ENCODE results near the gene HOXA4. TPM values are rescaled to one million over a fixed set of nuclear protein-coding genes. Genes with fewer than 3 reads are reported as not detected.

The HOXA4 gene
- total RNA-seq (ENCODE audit: unreplicated experiment): 0.31 TPM
- long read RNA-seq: 0 reads

DNA sequence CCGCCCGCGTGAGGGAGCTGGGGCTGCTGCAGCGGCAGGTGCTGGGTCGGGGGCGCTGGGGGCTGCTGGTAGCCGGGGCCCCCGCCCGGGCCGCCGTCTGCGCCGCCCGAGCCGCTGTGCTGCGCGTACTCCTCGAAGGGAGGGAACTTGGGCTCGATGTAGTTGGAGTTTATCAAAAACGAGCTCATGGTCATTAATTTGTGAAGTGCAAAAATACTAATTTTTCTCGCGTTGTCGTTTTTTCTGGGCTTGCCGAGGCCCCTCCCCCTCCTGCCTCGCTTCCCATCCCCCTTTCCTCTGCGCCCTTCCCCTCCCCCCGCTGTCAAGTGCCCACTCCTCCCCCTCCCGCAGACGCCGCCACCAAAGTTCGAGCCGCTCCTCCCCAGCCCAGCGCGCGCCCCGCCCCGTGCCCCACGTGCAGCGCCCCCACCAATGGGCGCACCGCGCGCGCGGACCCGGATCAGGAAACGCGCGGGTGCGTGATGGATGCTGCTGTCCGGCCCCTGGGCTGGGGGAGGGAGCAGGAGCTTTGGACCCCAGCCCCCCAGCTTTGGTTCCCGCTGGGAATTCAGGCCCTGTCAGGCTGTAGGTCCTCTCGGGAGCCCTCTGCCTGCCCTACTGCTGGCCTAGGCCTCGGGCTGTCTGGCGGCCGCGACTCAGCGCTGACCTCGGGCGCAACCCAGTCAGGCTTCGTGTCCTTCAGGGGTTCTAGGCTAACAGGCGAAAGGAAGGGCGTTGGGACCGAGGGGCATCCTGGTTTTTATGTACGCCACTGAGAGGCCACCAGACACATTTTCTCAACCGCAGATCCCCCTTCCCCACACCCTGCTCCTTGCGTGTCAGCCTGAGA is at the start of gene HOXA4:
Gene HOXA4, minus strand, starts transcription at position 218 of the 850 bp plus-strand sequence. Its CDS starts 24 bp downstream, at position 194.
- H3K4me3 Mint-ChIP-seq (ENCODE audit: unreplicated experiment): peak within 1 kb of the TSS; percentile 43
- no peaks in the 10 kb centered on the region for H3K9me3 Mint-ChIP-seq (ENCODE audit: unreplicated experiment)
- H3K27me3 Mint-ChIP-seq (ENCODE audit: unreplicated experiment): peaks cover 37% of the 10 kb centered on the region
- no peaks in the 10 kb centered on the region for H3K36me3 Mint-ChIP-seq (ENCODE audit: low read depth, unreplicated experiment)
- TF ChIP-seq, protein P1, sequence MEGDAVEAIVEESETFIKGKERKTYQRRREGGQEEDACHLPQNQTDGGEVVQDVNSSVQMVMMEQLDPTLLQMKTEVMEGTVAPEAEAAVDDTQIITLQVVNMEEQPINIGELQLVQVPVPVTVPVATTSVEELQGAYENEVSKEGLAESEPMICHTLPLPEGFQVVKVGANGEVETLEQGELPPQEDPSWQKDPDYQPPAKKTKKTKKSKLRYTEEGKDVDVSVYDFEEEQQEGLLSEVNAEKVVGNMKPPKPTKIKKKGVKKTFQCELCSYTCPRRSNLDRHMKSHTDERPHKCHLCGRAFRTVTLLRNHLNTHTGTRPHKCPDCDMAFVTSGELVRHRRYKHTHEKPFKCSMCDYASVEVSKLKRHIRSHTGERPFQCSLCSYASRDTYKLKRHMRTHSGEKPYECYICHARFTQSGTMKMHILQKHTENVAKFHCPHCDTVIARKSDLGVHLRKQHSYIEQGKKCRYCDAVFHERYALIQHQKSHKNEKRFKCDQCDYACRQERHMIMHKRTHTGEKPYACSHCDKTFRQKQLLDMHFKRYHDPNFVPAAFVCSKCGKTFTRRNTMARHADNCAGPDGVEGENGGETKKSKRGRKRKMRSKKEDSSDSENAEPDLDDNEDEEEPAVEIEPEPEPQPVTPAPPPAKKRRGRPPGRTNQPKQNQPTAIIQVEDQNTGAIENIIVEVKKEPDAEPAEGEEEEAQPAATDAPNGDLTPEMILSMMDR (IDR thresholded peaks at IDR 0.05; ENCODE audit: unreplicated experiment): no peak
- peaks cover 11% of the 10 kb centered on the region for H3K4me1 Mint-ChIP-seq (ENCODE audit: unreplicated experiment)
- DNase-seq (ENCODE audit: low spot score): peak; percentile 81
- no peak within 1 kb of the TSS for H3K27ac Mint-ChIP-seq (ENCODE audit: unreplicated experiment)

DNA sequence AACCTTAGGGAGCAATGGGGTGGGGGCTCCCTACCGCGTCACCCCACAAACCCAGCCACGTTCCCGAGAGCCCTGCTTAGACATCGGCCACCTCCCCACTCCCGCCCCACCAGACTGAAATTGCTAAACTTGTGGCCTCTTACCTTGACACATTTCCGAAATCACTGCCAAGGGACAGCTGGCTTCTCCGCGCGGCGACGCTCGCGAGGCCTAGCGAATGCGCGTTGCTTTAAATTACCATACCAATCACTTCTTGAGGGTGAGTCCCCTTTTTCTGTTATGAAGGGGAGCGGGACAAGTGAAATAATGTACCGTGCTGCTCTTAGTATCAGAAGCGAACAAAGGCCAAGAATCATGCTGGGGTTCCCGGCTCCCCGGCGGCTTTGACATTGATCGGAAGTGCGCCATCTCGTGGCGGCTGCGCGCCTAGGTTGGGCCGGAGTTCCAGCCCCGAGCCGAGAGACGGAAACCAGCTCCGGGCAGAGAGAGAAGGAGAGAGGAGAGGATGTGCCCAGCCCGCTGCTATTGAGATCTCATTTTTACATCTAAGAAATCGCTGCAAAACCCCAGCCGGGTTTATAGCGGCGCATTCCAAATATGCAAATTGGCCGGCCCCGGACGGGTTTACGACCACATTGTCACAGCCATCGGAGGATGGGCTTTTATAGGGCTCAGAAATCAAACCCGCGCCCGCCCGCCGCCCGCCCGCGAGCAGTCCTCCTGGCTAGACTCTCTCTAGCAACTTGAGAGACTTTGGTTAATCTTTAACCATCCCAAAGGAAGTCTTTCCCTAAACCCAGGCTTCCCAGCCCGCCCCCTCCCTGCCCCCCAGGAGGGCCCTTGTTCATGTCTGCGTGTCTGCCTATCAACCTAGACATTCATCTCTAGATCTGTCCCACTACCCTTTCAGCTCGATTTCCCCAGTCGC is 49.2 kb upstream of the HOXA4 start:
- peaks cover 24% of the 10 kb centered on the region for H3K4me1 Mint-ChIP-seq (ENCODE audit: unreplicated experiment)
- peaks cover 42% of the 10 kb centered on the region for H3K27me3 Mint-ChIP-seq (ENCODE audit: unreplicated experiment)
- no peaks in the 10 kb centered on the region for H3K9me3 Mint-ChIP-seq (ENCODE audit: unreplicated experiment)
- no peaks in the 10 kb centered on the region for H3K36me3 Mint-ChIP-seq (ENCODE audit: low read depth, unreplicated experiment)
- peak; percentile 80 for DNase-seq (ENCODE audit: low spot score)
- H3K4me3 Mint-ChIP-seq (ENCODE audit: unreplicated experiment): no peak overlapping the region
- TF ChIP-seq, protein P1 (IDR thresholded peaks at IDR 0.05; ENCODE audit: unreplicated experiment): peak; percentile 92
- H3K27ac Mint-ChIP-seq (ENCODE audit: unreplicated experiment): no peak overlapping the region

DNA sequence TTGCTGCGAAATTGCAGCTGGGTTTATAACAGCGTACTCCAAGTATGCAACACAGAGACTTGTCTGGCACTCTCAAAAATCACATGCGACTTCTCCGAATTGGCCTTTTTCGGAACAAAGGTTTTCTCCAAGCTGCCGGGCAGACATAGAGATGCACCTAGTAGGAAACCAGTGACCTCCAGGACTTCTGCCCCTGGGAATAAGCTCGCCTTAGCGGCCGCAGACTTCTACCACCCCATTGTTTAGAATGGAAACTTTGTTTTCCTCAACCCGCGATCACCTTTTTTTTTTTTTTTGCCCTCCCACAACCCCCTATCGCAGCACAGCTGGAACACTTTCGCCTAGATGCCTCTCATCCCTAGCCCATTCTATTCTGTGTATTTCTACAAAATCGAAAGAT is 48.5 kb upstream of the HOXA4 start:
- no peak for DNase-seq (ENCODE audit: low spot score)
- Mint-ChIP-seq H3K27ac (ENCODE audit: unreplicated experiment) (no peak overlapping the region), H3K4me1 (ENCODE audit: unreplicated experiment) (peaks cover 23% of the 10 kb centered on the region), H3K4me3 (ENCODE audit: unreplicated experiment) (no peak overlapping the region), H3K36me3 (ENCODE audit: low read depth, unreplicated experiment) (no peaks in the 10 kb centered on the region), H3K9me3 (ENCODE audit: unreplicated experiment) (no peaks in the 10 kb centered on the region), H3K27me3 (ENCODE audit: unreplicated experiment) (peaks cover 42% of the 10 kb centered on the region)
- TF ChIP-seq, protein P1 (IDR thresholded peaks at IDR 0.05; ENCODE audit: unreplicated experiment): no peak

DNA sequence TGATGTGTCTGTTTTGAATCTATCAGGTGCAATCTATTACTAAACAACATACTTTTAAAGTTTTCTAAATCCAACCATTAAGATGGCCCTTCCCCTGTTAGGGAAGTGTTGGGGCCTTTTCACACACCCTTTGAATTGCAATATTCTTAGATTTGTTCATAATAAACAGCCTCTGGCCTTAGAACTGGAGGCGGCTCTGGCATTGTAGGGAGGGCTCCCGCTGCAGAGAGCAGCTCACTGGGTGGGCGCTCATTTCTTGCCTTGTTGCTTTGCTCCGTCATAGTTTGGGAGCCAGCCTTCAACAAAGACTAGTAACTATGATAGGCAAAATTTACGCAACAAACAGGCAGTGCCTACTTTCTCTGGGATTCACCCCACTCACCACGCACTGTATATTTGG is 47.8 kb upstream of the HOXA4 start:
- H3K4me3 Mint-ChIP-seq (ENCODE audit: unreplicated experiment): no peak overlapping the region

More for the DNA sequence above, 47.8 kb upstream of the HOXA4 start:
- peaks cover 18% of the 10 kb centered on the region for H3K4me1 Mint-ChIP-seq (ENCODE audit: unreplicated experiment)
- H3K9me3 Mint-ChIP-seq (ENCODE audit: unreplicated experiment): no peaks in the 10 kb centered on the region
- no peak overlapping the region for H3K27ac Mint-ChIP-seq (ENCODE audit: unreplicated experiment)
- peaks cover 42% of the 10 kb centered on the region for H3K27me3 Mint-ChIP-seq (ENCODE audit: unreplicated experiment)
- no peaks in the 10 kb centered on the region for H3K36me3 Mint-ChIP-seq (ENCODE audit: low read depth, unreplicated experiment)
- no peak for DNase-seq (ENCODE audit: low spot score)
- TF ChIP-seq, protein P1 (IDR thresholded peaks at IDR 0.05; ENCODE audit: unreplicated experiment): no peak
